K562 (cell line): ENCODE results near the gene FEN1. TPM values are rescaled to one million over a fixed set of nuclear protein-coding genes. Genes with fewer than 3 reads are reported as not detected.

Experiments
- CLOCK ChIP-seq: fragments of 250-450 bp; sonication (Bioruptor Pico); IDR thresholded peaks from 2 replicates; pipeline ENCODE4 v1.4.0; 2020; ENCODE audit warnings: mild to moderate bottlenecking, moderate library complexity, borderline replicate concordance
- FOXJ3 ChIP-seq: sonication (generic); formaldehyde crosslinking; IDR thresholded peaks from 2 replicates; pipeline ENCODE4 v1.4.0; 2020; ENCODE audit warnings: mild to moderate bottlenecking, missing genetic modification reagents
- GTF3C2 ChIP-seq: IDR thresholded peaks from 3 replicates; pipeline ENCODE4 v1.6.1; 2011; ENCODE audit warnings: borderline replicate concordance, mild to moderate bottlenecking, moderate library complexity; ENCODE audit not compliant: insufficient read length; ENCODE audit errors: extremely low read depth
- HDAC1 ChIP-seq, 2 experiments: fragments of 450-650 bp; IDR thresholded peaks; 2 replicates each; pipeline ENCODE4 v1.6.1; 2016 to 2017; ENCODE audit warnings: inconsistent platforms in 1 of 2, mild to moderate bottlenecking in 1 of 2, moderate library complexity in 1 of 2
- HNRNPLL ChIP-seq: fragments of 200-400 bp; formaldehyde crosslinking; IDR thresholded peaks from 2 replicates; pipeline ENCODE4 v1.6.1; 2017; ENCODE audit warnings: low read length, low read depth, mild to moderate bottlenecking; ENCODE audit not compliant: poor library complexity, severe bottlenecking
- MXD1 ChIP-seq: fragments of 250-450 bp; sonication (Bioruptor Pico); IDR thresholded peaks from 2 replicates; pipeline ENCODE4 v1.8.0; 2021; ENCODE audit warnings: borderline replicate concordance, mild to moderate bottlenecking, moderate library complexity; ENCODE audit not compliant: poor library complexity, severe bottlenecking
- NR1H2 ChIP-seq: sonication (generic); formaldehyde crosslinking; IDR thresholded peaks from 2 replicates; pipeline ENCODE4 v1.4.0; 2020; ENCODE audit warnings: mild to moderate bottlenecking, missing genetic modification reagents
- NR3C1 ChIP-seq: sonication (generic); formaldehyde crosslinking; IDR thresholded peaks from 2 replicates; pipeline ENCODE4 v1.8.1; 2022; ENCODE audit warnings: missing genetic modification reagents
- PRDM10 ChIP-seq: fragments of 450-650 bp; IDR thresholded peaks from 2 replicates; pipeline ENCODE4 v1.6.1; 2018; ENCODE audit not compliant: partially characterized antibody
- SMARCB1 ChIP-seq: IDR thresholded peaks from 2 replicates; pipeline ENCODE4 v1.6.1; 2011; ENCODE audit warnings: improper control_type of control experiment, low read depth; ENCODE audit not compliant: insufficient read length
- XRCC4 ChIP-seq: IDR thresholded peaks from one replicate; pipeline ENCODE4 v1.6.1; 2011; ENCODE audit not compliant: insufficient read depth, insufficient read length; ENCODE audit errors: extremely low read depth
- ZNF232 ChIP-seq: sonication (generic); formaldehyde crosslinking; IDR thresholded peaks from 2 replicates; pipeline ENCODE4 v1.8.0; 2022; ENCODE audit warnings: mild to moderate bottlenecking, missing genetic modification reagents
- ZNF280B ChIP-seq: fragments of 250-450 bp; sonication (Bioruptor Pico); IDR thresholded peaks from 2 replicates; pipeline ENCODE4 v1.5.1; 2021; ENCODE audit warnings: mild to moderate bottlenecking
- ZNF311 ChIP-seq: fragments of 250-450 bp; sonication (Bioruptor Pico); IDR thresholded peaks from 2 replicates; pipeline ENCODE4 v1.4.0; 2020; ENCODE audit warnings: mild to moderate bottlenecking, moderate library complexity
- ZNF717 ChIP-seq: fragments of 250-450 bp; sonication (Bioruptor Pico); IDR thresholded peaks from 2 replicates; pipeline ENCODE4 v1.5.0; 2021
- polyA plus RNA-seq, 8 experiments: library from polyadenylated mRNA; depleted of rRNA in 4 of 8; stranded (reverse) in 5 of 8; unstranded in 3 of 8; fragments of >200 nt; fragmentation: Nextera tagmentation in 2 of 8; fragmentation: Illumina TruSeq in 1 of 8; extraction: Ambion mirVana in 2 of 8; extraction: Trizol in 1 of 8; gene quantifications; 2 replicates each; pipeline versions ENCODE4 v1.2.1 to v1.2.3, GENCODE V29; 2011 to 2014; ENCODE audit warnings: inconsistent platforms in 1 of 8, missing spikeins in 1 of 8
- total RNA-seq, 7 experiments: library from RNA; depleted of rRNA in 6 of 7; stranded (reverse); fragments of >200 nt in 6 of 7; fragmentation: Illumina TruSeq in 2 of 7; extraction: Trizol in 2 of 7; gene quantifications; 2 replicates each; pipeline versions ENCODE4 v1.2.1 to v1.2.3, GENCODE V29; 2011 to 2021; ENCODE audit warnings: low replicate concordance in 1 of 7

FEN1 gene
- total and polyA plus RNA-seq, 9 of the 15 experiments (the other 6 are each of a cell fraction or from before 2014, with no cell fraction given), result 58.1 to 156 (median 137) TPM

- TF ChIP-seq HNRNPLL, result no peak
- TF ChIP-seq ZNF717 (CRISPR knock-in tag), result no peak
- TF ChIP-seq ZNF311 (CRISPR knock-in tag), result peak; percentile 87
- no peak for TF ChIP-seq XRCC4
- peak in 1 of 2 experiments; percentile 41; a peak in 1 of 4 replicates for TF ChIP-seq HDAC1 (IDR thresholded peaks at IDR 0.05)
- TF ChIP-seq ZNF280B, result no peak
- no peak for TF ChIP-seq MXD1 (CRISPR knock-in tag)
- TF ChIP-seq PRDM10, result no peak
- no peak for TF ChIP-seq ZNF232
- TF ChIP-seq GTF3C2, result no peak
- no peak for TF ChIP-seq NR3C1 (CRISPR knock-in tag)
- no peak for TF ChIP-seq NR1H2 (CRISPR knock-in tag)
- no peak for TF ChIP-seq CLOCK
- no peak for TF ChIP-seq SMARCB1
- TF ChIP-seq FOXJ3 (CRISPR knock-in tag), result no peak
These were observed 41.8 kb downstream of the FEN1 start (continued) for GRCh38 chr11:61834278-61835048.
